Measurements from ENCODE around the gene HELZ. TPM values are rescaled to one million over a fixed set of nuclear protein-coding genes. Genes with fewer than 3 reads are reported as not detected.
"Not testable (repeated sequence)": the region's sequence is repeated elsewhere in the genome, so short reads cannot be mapped to it uniquely, and the experiment has no call there.

The HELZ gene
- total and polyA plus RNA-seq, 9 donors: 8.4 to 72.8 (median 55.5) TPM

- peaks cover 7% of the 10 kb centered on the region for H3K4me1 ChIP-seq (ENCODE audit: insufficient read depth)
- no peak for DNase-seq
- no peak overlapping the region for H3K27ac ChIP-seq
- no peaks in the 10 kb centered on the region for H3K9me3 ChIP-seq
- no peak overlapping the region for H3K4me3 ChIP-seq
- intact Hi-C loops (cut with DNase I): no loop called here
- no peak for TF ChIP-seq EP300 (IDR thresholded peaks at IDR 0.05)
- TF ChIP-seq POLR2A (IDR thresholded peaks at IDR 0.05): no peak
- TF ChIP-seq CTCF (IDR thresholded peaks at IDR 0.05): no peak
- no peaks in the 10 kb centered on the region for H3K36me3 ChIP-seq
- H3K27me3 ChIP-seq: no peaks in the 10 kb centered on the region
- WGBS, 3 donors: 90 to 93% (median 92%) methylated on average over 13 of the region's 13 CpGs
These were observed 136.9 kb downstream of the HELZ start for GRCh38 chr17:67107811-67108775.

- WGBS, 3 donors: 95 to 96% (median 95%) methylated on average over 5 of the region's 5 CpGs
These were observed 137.8 kb downstream of the HELZ start for GRCh38 chr17:67107171-67107570.

GRCh38 chr17:67105213-67105612 lies 139.8 kb downstream of the HELZ start:
- DNase-seq: no peak
- TF ChIP-seq CTCF (IDR thresholded peaks at IDR 0.05): no peak
- no peak for TF ChIP-seq EP300 (IDR thresholded peaks at IDR 0.05)
- TF ChIP-seq POLR2A (IDR thresholded peaks at IDR 0.05): no peak
- Histone ChIP-seq H3K27ac (no peak overlapping the region), H3K9me3 (no peaks in the 10 kb centered on the region), H3K27me3 (no peaks in the 10 kb centered on the region), H3K4me3 (no peak overlapping the region), H3K36me3 (no peaks in the 10 kb centered on the region), H3K4me1 (ENCODE audit: insufficient read depth) (peaks cover 3% of the 10 kb centered on the region)
- intact Hi-C loops (cut with DNase I): no loop called here

More at GRCh38 chr17:67107171-67107570, 137.8 kb downstream of the HELZ start:
- TF ChIP-seq EP300 (IDR thresholded peaks at IDR 0.05) (no peak), CTCF (IDR thresholded peaks at IDR 0.05) (no peak), POLR2A (IDR thresholded peaks at IDR 0.05) (no peak)
- Histone ChIP-seq H3K27me3 (no peaks in the 10 kb centered on the region), H3K4me3 (no peak overlapping the region), H3K9me3 (no peaks in the 10 kb centered on the region), H3K27ac (no peak overlapping the region), H3K36me3 (no peaks in the 10 kb centered on the region), H3K4me1 (ENCODE audit: insufficient read depth) (peaks cover 5% of the 10 kb centered on the region)
- intact Hi-C loops (cut with DNase I): no loop called here
- no peak for DNase-seq

- H3K27ac ChIP-seq; H3K27me3 ChIP-seq; intact Hi-C loops (cut with DNase I); H3K36me3 ChIP-seq; H3K9me3 ChIP-seq; H3K4me3 ChIP-seq; DNase-seq; H3K4me1 ChIP-seq (ENCODE audit: insufficient read depth): not testable (repeated sequence)
- 97% methylated on average over 7 of the region's 7 CpGs for WGBS, 3 donors
These were observed 140.4 kb downstream of the HELZ start for GRCh38 chr17:67104641-67105040.

DNA sequence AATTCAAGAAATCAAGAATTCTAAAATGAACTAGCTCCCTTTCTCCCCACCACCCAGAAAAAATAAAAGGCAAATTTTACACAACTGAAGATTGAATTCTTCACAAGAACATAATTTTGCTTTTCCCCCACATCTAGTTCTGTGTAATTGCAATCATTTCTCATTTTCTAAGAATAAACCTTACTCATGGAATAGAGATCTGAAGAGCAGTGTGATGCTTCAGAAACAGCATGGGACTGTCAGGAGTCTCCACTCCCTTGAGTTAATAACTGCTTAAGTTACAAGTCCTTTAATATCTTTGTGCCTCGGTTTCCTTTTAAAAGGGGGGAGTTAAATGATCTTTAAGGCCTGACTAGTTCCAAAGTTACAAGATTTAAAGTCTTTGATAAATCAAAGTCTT lies 147.0 kb downstream of the HELZ start:
- no peak overlapping the region for H3K27ac ChIP-seq
- no peak for TF ChIP-seq EP300 (IDR thresholded peaks at IDR 0.05)
- no peak for TF ChIP-seq CTCF (IDR thresholded peaks at IDR 0.05)
- TF ChIP-seq POLR2A (IDR thresholded peaks at IDR 0.05): no peak
- H3K4me3 ChIP-seq: no peak overlapping the region
- intact Hi-C loops (cut with DNase I): no loop called here
- no peaks in the 10 kb centered on the region for H3K9me3 ChIP-seq
- peaks cover 5% of the 10 kb centered on the region for H3K4me1 ChIP-seq (ENCODE audit: insufficient read depth)
- WGBS, 3 donors: 83 to 98% (median 94%) methylated on average over 1 of the region's 1 CpG
- H3K36me3 ChIP-seq: no peaks in the 10 kb centered on the region
- no peaks in the 10 kb centered on the region for H3K27me3 ChIP-seq
- DNase-seq: no peak

All from ovary (tissue), 9 donors.